HG02885 (cell line): ENCODE data around the gene CBS.
"Not testable (repeated sequence)": the region's sequence is repeated elsewhere in the genome, so short reads cannot be mapped to it uniquely, and the experiment has no call there.

ENCODE experiments used
- ATAC-seq: cut with Tn5 transposase; IDR thresholded peaks from one replicate; pipeline ENCODE4 v1.9.1; 2021; ENCODE audit warnings: mild to moderate bottlenecking; ENCODE audit not compliant: unreplicated experiment, poor library complexity

Gene CBS

DNA sequence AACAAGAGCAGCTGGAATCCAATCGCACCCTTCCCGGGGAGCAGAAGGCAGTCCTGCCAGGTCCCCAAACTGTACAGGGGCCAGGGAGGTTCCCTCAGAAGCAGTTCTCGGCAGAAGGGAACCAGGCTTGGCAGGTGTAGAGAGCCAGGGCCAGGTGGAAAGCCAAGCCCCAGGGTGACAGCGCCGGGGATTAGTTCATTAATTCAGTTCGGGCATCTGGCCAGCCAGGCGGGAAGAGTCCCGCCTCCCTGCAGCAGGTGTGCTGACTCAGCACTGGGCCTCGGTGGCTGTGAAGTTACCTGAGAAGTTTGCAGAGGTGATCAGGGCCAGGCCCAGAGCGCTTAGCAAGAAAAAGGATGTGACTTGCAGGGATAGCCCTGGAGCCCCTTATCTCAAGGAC, 6.0 kb downstream of the CBS start:
- not testable (repeated sequence) for ATAC-seq

- not testable (repeated sequence) for ATAC-seq
Measured at GRCh38 chr21:43068065-43068464, 7.6 kb downstream of the CBS start.

DNA sequence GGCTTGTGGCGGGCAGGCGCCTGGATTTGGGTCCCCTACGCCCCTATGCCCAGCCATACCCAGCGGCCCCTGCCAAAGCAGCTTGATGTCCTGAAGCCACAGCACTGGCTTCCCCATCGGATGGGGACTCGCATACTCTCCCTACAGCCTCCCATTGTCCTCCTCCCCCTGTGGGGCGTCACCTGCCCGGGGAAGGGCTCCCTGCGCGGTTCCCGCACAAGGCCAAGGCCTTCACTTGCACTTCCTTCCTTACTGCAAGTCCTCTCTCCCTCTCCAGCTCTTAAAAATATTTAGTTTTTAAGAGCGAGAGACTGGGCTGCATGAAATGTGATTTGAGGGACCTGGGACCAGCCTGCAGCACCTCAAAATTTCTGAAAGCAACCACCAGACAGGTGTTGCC, 8.9 kb downstream of the CBS start:
- not testable (repeated sequence) for ATAC-seq

DNA sequence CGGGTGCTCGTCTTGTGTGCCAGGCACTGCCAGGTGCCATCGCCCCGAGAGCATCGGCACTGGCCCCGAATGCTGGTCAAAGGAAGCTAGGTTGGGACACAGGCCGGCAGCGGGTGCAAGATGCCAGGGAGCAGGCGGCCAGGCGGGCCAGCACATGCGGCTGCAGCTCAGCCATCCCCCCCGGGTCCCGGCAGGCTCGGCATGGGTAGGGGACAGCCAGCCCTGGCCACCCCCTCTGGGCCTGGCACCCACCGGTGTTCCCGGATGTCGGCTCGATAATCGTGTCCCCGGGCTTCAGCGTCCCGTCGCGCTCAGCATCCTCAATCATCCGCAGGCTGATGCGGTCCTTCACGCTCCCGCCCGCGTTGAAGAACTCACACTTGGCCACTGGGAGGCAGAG, 9.6 kb downstream of the CBS start:
- not testable (repeated sequence) for ATAC-seq

DNA sequence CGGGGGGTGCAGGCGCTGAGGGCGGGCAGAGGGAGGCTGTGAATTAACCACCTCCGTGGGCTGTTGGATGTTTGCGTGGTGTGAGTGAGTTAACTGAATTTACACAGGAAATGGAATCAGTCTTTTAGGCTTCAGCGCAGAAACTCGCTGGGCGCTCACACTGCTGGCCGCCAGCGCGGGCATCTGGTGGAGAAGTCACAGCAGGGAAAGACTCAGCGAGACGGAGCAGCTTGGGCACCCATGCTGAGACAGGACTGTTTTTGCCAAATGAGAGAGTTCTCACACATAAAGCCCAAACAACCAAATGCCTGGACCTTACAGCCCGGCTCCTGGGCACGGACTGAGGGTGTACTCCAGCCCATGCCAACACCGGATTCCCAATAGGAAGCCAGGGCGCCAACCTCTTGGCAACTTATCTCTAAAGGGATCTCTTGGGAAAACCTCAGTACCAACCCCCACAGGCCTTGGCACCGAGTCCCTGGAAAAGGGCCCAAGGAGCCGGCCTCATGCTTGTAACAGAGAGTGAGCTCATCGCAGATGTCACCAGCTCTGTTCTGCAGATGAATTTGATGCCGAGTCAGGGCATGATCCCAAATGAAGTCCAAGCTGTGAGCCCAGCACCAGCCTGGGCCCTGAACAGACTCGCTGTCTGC, 11.2 kb downstream of the CBS start:
- not testable (repeated sequence) for ATAC-seq

GRCh38 chr21:43062955-43063664, 12.5 kb downstream of the CBS start:
- ATAC-seq: not testable (repeated sequence)

DNA sequence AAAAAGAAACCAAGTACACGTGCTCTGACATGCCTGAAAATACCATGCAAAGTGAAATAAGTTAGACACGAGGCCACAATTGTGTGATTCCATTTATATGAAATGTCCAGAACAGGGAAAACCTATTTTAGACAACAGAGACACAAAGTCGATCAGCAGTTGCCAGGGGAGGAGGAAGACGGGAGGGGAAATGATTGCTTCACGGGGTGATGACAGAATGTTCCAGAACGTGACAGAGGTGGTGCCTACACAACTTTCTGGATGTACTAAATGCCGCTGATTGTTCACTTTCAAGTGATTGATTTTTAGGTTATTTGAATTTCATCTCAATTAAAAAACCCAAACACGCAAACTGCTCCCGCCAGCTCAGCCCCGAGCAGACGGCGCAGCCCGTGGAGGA, 22.5 kb downstream of the CBS start:
- not testable (repeated sequence) for ATAC-seq

DNA sequence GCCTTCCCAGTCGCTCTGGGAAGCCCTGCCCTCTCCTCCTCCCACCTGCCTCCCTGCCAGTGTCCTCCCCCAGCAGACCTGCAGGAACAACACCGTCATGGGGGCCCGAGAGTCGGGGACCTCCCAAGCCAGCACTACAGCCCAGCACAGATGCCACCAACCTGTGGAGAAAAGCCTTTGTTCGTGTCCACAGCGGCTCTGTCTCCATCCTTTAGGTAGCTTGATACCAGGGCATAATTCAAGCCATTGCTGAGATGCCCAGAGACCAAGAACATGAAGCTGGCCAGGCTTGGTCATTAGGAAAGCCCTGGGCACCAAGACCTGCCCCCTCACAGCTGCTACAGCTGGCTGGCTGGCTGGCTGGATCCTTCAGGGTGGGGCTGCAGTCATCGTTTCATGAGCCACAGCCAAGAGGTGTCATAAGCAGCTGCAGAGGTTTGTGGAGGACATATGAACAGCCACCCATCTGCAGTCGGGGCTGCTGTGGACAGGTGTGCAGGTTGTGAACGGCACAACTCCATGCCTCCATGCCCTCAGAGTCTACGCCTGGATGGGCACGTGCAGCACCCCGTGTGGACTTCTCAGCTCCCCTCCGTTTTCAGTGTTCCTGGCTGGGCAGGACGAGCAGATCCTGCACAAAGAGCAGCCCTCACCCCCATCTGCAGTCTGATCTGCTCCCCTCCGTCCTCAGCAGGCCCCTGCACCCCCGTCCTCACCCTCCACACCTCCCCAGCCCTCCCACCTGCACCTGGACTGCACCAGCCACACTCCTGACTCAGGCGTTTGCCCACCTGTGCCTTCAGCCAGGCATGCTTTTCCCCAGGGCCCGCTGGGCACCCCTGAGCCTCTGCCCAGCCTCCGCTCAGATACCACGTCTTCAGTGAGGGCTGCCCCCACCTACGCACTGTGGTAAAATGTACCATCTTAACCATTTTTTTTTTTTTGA, 29.5 kb downstream of the CBS start:
- ATAC-seq: not testable (repeated sequence)

- ATAC-seq: not testable (repeated sequence)
Measured at GRCh38 chr21:43045165-43045875, 30.3 kb downstream of the CBS start.

DNA sequence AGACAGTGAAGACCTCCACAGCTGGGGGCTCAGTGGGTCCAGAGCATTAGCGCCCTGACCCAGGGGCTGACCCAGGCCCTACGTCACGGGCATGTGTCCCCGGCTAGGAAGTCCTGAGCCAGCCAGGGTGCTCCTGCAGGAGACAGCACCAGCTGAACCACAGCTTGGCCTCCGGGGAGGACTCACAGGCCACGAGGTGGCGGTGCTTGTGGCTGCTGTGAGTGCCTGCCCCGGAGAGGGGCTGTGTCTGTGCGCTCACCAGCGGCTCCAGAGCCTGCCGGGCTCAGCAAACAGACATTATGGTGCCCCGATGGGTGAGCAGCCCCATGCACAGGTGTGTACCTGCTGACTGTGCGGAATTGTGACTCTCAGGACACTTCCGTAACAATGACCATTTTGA, 31.1 kb downstream of the CBS start:
- ATAC-seq: not testable (repeated sequence)

- ATAC-seq: not testable (repeated sequence)
Measured at GRCh38 chr21:43043291-43043690, 32.3 kb downstream of the CBS start.

GRCh38 chr21:43042169-43042568, 33.5 kb downstream of the CBS start:
- not testable (repeated sequence) for ATAC-seq

DNA sequence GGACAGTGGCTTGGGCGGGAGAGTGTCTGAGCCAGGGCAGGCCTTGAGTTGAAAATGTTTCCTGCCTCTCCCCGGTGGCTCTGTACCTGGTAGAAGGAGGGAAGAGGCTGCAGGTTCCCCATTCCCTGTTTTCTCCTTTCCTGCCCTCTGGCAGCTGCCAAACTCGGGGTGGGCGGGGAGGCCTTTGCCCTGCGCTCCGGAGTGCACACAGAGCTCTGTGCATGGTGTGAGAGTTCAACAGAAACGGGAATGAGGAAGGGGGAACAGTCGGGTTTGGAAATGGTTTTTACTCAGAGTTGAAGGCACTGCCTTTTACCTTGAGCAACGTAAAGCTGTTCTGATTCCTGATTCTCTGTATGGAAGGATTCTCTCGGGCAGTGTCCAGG, 37.0 kb downstream of the CBS start:
- ATAC-seq: not testable (repeated sequence)

DNA sequence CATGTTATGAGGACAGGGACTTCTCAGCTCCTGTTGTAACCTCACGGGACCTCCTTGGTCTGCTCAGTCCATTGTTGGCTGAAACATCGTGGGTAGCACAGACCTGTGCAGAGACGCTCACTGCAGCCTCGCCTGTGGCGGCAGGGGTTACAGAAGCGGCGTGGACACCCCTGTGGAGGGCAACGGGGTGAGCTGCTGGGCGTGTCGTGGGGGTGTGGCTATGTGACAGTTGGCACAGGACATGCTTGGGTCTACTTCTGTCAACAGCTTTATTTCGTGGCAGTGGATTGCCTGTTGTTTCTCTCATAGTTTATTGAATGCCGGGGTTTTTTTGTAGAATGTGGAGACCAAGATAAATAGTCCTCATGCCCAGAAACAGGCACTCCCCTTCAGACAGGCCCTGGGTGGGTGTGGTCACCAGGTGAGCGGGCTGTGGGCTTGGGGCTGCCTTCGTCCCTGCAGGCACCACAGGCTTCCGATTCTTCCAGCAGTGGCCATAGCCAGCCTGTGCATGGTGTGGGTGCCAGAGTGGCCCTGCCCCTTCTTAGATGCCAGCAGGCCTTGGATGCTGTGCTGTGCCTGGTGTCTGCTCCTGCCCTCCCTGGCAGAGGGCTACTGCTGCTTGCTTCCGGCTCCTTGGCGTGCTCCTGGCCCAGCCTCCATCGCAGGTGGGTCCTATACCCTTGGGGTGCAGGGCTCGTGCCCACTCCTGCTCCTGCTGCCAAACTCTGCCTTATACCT, 37.5 kb downstream of the CBS start:
- ATAC-seq: not testable (repeated sequence)

DNA sequence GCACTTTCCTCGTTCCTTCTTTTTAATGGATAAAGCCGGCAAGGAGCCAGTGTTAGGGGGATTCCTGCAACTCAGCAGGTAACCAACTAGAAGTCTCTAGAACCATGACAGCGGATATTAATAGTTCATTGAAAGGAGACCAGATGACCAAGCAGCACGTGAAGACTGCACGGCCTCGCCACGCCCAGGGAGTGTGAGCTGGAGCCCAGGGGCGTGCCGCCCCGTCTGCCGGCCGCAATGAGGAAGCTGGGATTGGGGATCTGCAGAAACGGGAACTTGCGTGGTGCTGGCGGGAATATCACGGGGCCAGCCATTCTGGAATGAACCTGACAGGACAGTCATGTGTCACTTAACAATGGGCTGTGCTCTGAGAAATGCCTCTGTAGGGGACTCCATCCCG, 38.7 kb downstream of the CBS start:
- not testable (repeated sequence) for ATAC-seq

DNA sequence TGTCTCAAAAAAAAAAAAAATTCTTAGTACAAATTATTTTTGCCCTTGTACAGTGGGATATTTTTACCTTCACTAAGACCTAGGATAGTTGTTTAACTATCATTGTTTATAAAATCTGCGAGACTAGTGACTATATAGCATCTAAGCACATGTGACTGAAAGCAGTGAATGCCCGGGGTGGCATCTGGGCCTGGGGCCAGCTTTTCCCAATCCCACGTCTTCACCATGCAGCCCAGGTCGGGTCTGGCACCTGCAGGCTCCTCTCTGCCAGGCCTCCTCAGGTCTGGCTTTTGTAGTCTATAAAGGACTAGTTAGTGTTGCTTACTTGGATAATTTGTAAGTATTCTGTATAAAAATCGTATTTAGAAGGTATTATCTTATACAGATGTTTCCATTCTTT, 40.8 kb downstream of the CBS start:
- ATAC-seq: no peak

GRCh38 chr21:43034101-43034500, 41.5 kb downstream of the CBS start:
- no peak for ATAC-seq

DNA sequence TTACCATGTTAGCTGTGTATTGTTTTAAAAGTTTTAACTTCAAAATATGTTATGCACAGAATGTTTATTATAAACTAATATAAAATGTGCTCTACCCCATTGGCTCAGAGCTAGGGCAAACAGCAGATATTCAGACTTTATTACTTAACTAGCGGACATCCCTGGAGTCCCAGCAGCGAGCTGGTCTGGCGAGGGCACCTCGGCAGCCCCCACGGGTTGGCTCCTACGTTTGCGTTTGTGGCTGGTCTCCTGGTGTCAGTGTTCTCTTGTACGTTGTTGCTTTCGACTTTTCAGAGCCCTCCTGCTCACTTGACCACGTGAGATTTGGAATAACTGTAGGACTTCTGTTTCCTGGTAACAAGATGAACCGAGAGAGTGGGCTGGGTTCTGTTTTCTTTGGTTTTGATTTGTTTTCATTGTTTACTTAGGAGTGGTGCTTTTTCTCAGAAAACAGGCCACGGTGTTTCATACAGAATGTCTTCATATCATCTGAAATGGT, 44.5 kb downstream of the CBS start:
- ATAC-seq: no peak

GRCh38 chr21:43029785-43030184, 45.9 kb downstream of the CBS start:
- ATAC-seq: no peak
